SW 1271 (cell line): Measurements from ENCODE around the gene PIP.
"Not testable (repeated sequence)": the region's sequence is repeated elsewhere in the genome, so short reads cannot be mapped to it uniquely, and the experiment has no call there.

Experiments
- DNase-seq, 2 experiments: peaks; one replicate each; lab custom pipeline; 2025; lab: John Stamatoyannopoulos, UW

Gene PIP

DNA sequence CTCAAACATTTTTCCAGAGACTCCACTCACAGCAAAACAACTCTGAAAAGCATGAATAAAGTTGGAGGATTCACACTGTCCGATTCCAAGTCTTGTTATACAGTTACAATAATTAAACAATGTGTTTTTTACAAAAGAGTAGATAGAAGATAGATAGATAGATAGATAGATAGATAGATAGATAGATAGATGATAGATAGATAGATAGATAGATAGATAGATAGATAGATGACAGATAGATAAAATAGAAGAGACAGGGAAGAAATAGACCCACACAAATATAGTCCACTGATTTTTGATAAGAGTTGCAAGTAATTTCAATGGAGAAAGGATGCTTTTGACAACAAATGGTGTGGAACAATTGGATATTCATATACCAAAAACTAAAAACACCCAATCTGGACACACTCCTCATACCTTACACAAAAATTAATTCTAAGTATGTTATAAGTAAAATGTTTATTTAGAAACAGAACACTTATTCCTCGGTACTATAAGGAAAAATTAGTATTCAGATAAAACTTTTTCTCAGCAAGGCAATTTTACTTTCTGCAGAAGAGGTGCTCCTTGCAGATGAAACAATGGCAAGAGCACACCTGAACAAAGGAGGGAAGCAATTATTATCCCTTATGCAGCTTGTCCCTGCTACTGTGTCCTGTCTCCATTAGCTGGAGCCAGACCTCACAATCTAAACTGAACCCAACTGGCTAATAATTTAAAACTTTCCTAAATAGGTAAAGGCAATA, 45.7 kb downstream of the PIP start:
- no peak for DNase-seq

DNA sequence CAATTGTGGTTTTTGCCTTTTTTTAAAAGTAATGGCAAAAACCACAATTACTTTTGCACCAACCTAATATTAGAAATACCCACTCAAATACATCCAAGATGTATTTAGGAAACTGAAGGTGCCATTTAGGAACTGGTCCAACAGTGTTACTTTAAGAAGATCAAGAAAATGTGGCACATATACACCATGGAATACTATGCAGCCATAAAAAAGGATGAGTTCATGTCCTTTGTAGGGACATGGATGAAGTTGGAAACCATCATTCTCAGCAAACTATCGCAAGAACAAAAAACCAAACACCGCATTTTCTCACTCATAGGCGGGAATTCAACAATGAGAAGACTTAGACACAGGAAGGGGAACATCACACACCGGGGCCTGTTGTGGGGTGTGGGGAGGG, 48.9 kb downstream of the PIP start:
- not testable (repeated sequence) for DNase-seq

DNA sequence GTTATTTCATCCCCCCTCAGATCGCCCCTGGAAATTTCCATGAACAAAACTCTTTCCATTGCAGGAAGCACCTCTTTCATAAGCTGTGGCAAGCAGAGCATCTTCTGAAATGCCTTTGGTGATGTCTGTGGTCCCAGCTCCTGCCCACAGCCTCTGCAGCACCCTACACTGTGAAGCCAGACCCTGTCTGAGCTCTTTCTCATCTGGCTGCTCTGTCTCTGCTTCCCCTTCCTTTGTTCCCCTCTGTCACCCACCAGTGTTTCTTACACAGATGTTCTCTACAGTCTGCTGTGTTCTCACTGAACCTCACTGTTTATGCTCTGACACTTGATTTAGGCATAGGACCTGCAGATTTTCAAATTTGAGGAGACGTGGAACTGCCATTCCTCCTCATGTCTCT, 49.5 kb downstream of the PIP start:
- DNase-seq, result no peak

DNA sequence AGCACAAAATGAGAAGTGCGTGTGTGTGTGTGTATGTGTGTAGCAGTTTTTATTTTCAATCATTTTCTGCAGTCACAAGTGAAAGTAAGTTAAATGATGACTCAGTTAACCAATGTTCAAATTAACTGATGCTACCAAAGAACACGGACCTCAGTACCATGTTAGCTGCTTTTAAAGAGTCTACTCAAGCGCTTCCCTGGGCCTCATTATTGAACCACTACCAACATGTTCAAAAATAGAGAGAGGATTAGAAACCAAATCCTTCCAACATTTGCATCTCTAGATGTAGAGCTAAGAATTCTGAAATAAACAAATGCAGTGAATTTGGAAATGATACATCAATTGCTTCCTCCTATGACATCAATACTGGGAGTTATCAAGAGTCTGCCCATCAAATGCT, 51.1 kb downstream of the PIP start, which contains the start of gene TAS2R39:
Gene TAS2R39 (plus strand): TSS at position 396 of the 400 bp plus-strand sequence. CDS start 0 bp downstream, at position 396.
- DNase-seq, result no peak

DNA sequence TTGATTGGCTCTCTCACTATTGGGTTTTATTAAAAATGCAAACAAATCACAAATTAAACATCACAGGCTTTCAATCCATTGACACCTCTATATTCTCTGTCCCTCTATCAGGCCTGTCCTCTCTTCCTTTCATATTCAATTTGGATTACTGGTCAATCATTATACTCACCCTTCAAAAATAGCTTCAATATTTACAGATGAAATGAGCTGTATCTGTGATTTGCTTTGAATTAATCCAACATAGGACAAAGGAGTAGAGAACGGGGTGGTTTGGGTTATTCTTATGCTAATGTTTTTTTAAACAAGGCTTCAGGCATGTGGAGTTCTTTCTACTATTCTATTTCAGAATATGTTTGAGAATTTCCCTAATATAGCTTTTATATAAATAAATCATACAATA, 53.7 kb downstream of the PIP start:
- no peak for DNase-seq

DNA sequence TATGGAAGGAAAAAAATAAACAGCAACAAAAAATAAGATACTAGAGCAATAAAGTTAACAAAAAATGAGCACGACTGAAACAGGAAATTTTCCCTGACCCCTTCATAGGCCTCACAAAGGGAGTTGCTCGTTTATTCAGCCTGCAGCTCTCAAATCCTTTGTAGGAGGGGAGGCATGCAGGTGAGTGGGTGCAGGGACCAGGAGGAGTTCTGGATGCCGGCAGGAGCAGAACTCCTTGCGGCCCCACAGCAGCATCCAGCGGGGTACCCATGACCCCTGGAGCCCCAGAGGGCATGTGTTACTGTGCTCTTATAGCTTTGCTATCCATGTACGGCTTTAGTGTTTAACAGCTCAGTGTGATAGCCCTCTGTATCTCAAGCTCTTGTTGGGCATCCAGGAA, 57.1 kb downstream of the PIP start:
- DNase-seq, result no peak
